ENCODE measurements around the gene ARF4.
"Not testable (repeated sequence)": the region's sequence is repeated elsewhere in the genome, so short reads cannot be mapped to it uniquely, and the experiment has no call there.

ARF4 gene

DNA sequence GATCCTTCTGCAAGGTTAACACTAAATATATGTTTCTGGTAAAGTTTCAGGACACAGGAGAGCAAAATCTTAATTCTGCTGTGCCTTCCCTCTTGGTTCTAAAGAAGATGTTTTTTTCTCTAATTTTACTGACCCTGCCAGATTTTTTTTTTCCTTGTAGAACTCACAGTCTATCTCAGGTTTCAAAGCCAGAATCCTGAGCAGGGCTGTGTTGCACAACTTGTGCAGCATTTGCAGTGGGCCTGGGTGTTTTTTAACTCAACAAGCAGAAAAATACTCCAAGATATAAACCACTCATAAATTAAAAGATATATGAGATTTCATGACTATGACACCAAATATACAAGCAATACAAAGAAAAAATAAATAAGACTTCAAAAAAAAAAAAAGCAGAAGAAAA, 40.2 kb upstream of the ARF4 start:
- Histone ChIP-seq H3F3A (ENCODE audit: control insufficient read depth, insufficient read depth) (no peaks in the 10 kb centered on the region), H3K27ac (ENCODE audit: low read depth, low read length) (no peak overlapping the region), H3K4me2 (ENCODE audit: low read length) (no peak overlapping the region), H4K20me1 (ENCODE audit: control insufficient read depth, insufficient read depth, low read depth, low read length) (no peaks in the 10 kb centered on the region), H3K36me3 (ENCODE audit: control insufficient read depth, low read length) (peaks cover 64% of the 10 kb centered on the region), H3K27me3 (ENCODE audit: control insufficient read depth, low read length) (no peaks in the 10 kb centered on the region), H3K4me3 (ENCODE audit: low read length) (no peak overlapping the region), H3K4me1 (ENCODE audit: control insufficient read depth, low read length) (no peaks in the 10 kb centered on the region), H3K9me3 (ENCODE audit: control insufficient read depth, insufficient read depth, low read length) (no peaks in the 10 kb centered on the region), H3K79me2 (ENCODE audit: control insufficient read depth, low read length) (no peaks in the 10 kb centered on the region), H3K9me2 (replicated peaks; ENCODE audit: control insufficient read depth, low read length) (no peaks in the 10 kb centered on the region)
- TF ChIP-seq CTCF (IDR thresholded peaks at IDR 0.05; ENCODE audit: low read depth, low read length, poor library complexity, severe bottlenecking) (no peak), EZH2phosphoT487 (IDR thresholded peaks at IDR 0.05; ENCODE audit: borderline replicate concordance, low read length) (no peak)

DNA sequence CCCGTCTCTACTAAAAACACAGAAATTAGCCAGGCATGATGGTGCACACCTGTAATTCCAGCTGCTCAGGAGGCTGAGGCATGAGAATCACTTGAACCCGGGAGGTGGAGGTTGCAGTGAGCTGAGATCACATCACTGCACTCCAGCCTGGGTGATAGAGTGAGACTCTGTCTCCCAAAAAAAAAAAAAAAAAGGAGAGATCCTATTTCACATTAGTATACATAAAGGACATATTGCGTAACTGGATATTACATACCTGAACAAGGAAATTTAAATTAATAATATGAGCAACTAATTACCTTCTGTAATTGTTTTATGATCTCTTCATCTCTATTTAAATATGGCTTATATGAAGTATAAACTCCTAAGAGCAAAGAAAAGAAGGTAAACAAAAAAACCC, 37.1 kb upstream of the ARF4 start:
- H4K20me1 ChIP-seq (ENCODE audit: control insufficient read depth, insufficient read depth, low read depth, low read length); H3K9me2 ChIP-seq (replicated peaks; ENCODE audit: control insufficient read depth, low read length); H3K79me2 ChIP-seq (ENCODE audit: control insufficient read depth, low read length); H3K4me1 ChIP-seq (ENCODE audit: control insufficient read depth, low read length); H3K27ac ChIP-seq (ENCODE audit: low read depth, low read length); H3K4me2 ChIP-seq (ENCODE audit: low read length); H3K9me3 ChIP-seq (ENCODE audit: control insufficient read depth, insufficient read depth, low read length); H3K27me3 ChIP-seq (ENCODE audit: control insufficient read depth, low read length); H3F3A ChIP-seq (ENCODE audit: control insufficient read depth, insufficient read depth); H3K4me3 ChIP-seq (ENCODE audit: low read length): not testable (repeated sequence)
- H3K36me3 ChIP-seq (ENCODE audit: control insufficient read depth, low read length): peaks cover 67% of the 10 kb centered on the region

DNA sequence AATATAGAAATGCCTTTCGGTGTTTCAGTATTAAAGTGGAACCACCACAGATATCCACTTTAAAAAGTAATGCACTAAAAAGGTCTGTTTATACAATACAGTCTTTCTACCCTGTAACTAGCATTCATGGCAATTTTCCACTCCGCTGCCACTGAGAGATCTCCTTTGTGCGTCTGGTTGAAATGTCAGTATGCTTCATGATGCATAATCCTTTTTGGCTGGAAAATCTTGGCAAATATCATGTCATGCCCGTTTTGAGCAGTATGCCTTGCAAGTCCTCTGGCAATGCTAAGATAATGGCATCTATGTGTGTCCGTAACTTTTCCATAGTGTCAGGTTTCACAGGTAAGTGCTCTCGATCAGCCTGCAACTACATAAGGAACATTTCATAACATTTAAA, 30.8 kb upstream of the ARF4 start:
- Histone ChIP-seq H3K9me3 (ENCODE audit: control insufficient read depth, insufficient read depth, low read length) (no peaks in the 10 kb centered on the region), H3K9me2 (replicated peaks; ENCODE audit: control insufficient read depth, low read length) (no peaks in the 10 kb centered on the region), H3K4me1 (ENCODE audit: control insufficient read depth, low read length) (no peaks in the 10 kb centered on the region), H3K4me3 (ENCODE audit: low read length) (no peak overlapping the region), H4K20me1 (ENCODE audit: control insufficient read depth, insufficient read depth, low read depth, low read length) (no peaks in the 10 kb centered on the region), H3K27ac (ENCODE audit: low read depth, low read length) (no peak overlapping the region), H3K27me3 (ENCODE audit: control insufficient read depth, low read length) (no peaks in the 10 kb centered on the region), H3K36me3 (ENCODE audit: control insufficient read depth, low read length) (peaks cover 71% of the 10 kb centered on the region), H3K79me2 (ENCODE audit: control insufficient read depth, low read length) (no peaks in the 10 kb centered on the region), H3K4me2 (ENCODE audit: low read length) (no peak overlapping the region), H3F3A (ENCODE audit: control insufficient read depth, insufficient read depth) (0 out of 2 replicates have a peak, but pooled peaks cover 2% of the 10 kb centered on the region)
- TF ChIP-seq CTCF (IDR thresholded peaks at IDR 0.05; ENCODE audit: low read depth, low read length, poor library complexity, severe bottlenecking) (no peak), EZH2phosphoT487 (IDR thresholded peaks at IDR 0.05; ENCODE audit: borderline replicate concordance, low read length) (no peak)

DNA sequence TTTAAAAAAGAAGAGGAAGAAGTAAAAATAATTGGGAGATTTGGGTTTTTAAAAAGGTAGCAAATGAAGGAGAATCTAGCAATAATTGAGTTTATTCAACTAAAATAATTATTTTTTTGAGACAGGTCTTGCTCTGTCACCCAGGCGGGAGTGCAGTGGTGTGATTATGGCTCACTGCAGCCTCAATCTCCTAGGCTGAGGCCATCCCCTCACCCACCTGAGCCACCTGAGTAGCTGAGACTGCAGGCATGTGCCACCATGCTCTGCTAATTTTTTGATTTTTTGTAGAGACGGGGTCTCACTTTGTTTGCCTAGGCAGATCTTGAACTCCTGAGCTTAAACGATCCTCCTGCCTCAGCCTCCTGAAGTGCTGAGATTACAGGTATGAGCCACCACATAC, 27.7 kb upstream of the ARF4 start:
- no peaks in the 10 kb centered on the region for H3K9me3 ChIP-seq (ENCODE audit: control insufficient read depth, insufficient read depth, low read length)
- H3K4me1 ChIP-seq (ENCODE audit: control insufficient read depth, low read length): no peaks in the 10 kb centered on the region
- H4K20me1 ChIP-seq (ENCODE audit: control insufficient read depth, insufficient read depth, low read depth, low read length): no peaks in the 10 kb centered on the region
- TF ChIP-seq EZH2phosphoT487 (IDR thresholded peaks at IDR 0.05; ENCODE audit: borderline replicate concordance, low read length) (no peak), CTCF (IDR thresholded peaks at IDR 0.05; ENCODE audit: low read depth, low read length, poor library complexity, severe bottlenecking) (no peak)
- H3K4me3 ChIP-seq (ENCODE audit: low read length): no peak overlapping the region
- H3K27me3 ChIP-seq (ENCODE audit: control insufficient read depth, low read length): no peaks in the 10 kb centered on the region
- 0 out of 2 replicates have a peak, but pooled peaks cover 4% of the 10 kb centered on the region for H3F3A ChIP-seq (ENCODE audit: control insufficient read depth, insufficient read depth)
- no peak overlapping the region for H3K4me2 ChIP-seq (ENCODE audit: low read length)
- H3K9me2 ChIP-seq (replicated peaks; ENCODE audit: control insufficient read depth, low read length): no peaks in the 10 kb centered on the region
- no peaks in the 10 kb centered on the region for H3K79me2 ChIP-seq (ENCODE audit: control insufficient read depth, low read length)
- peaks cover 48% of the 10 kb centered on the region for H3K36me3 ChIP-seq (ENCODE audit: control insufficient read depth, low read length)
- H3K27ac ChIP-seq (ENCODE audit: low read depth, low read length): no peak overlapping the region
